ENCODE measurements around the gene DCC.

Gene DCC

GRCh38 chr18:52339891-52340371 is at the start of gene DCC:
TSS of gene DCC (plus strand) at chr18:52340197. CDS start at chr18:52340788, 591 bp downstream.
- no peak for DNase-seq

- no peak for DNase-seq
These were observed 29.3 kb upstream of the DCC start for GRCh38 chr18:52310651-52311050.

GRCh38 chr18:52311331-52311730 is 28.7 kb upstream of the DCC start:
- DNase-seq = no peak

- DNase-seq = no peak
These were observed 27.7 kb upstream of the DCC start for GRCh38 chr18:52312346-52312745.

GRCh38 chr18:52313213-52313612 is 26.8 kb upstream of the DCC start:
- DNase-seq = no peak

- DNase-seq = no peak
These were observed 20.5 kb upstream of the DCC start for GRCh38 chr18:52319424-52319983.

- DNase-seq = no peak
These were observed 17.7 kb upstream of the DCC start for GRCh38 chr18:52322307-52322706.

GRCh38 chr18:52323802-52324201 is 16.2 kb upstream of the DCC start:
- no peak for DNase-seq

GRCh38 chr18:52325997-52326396 is 14.0 kb upstream of the DCC start:
- no peak for DNase-seq

GRCh38 chr18:52333860-52334259 is 6.1 kb upstream of the DCC start:
- no peak for DNase-seq

GRCh38 chr18:52334307-52334706 is 5.7 kb upstream of the DCC start:
- no peak for DNase-seq

GRCh38 chr18:52334896-52335295 is 5.1 kb upstream of the DCC start:
- no peak for DNase-seq

- DNase-seq = no peak
These were observed 2.7 kb upstream of the DCC start for GRCh38 chr18:52337276-52337675.

- no peak for DNase-seq
These were observed 557 bp downstream of the DCC start for GRCh38 chr18:52340406-52341102.

- DNase-seq = no peak
These were observed 1.1 kb downstream of the DCC start for GRCh38 chr18:52341103-52341432.

GRCh38 chr18:52341608-52342381 is 1.8 kb downstream of the DCC start:
- DNase-seq = no peak

GRCh38 chr18:52342456-52342855 is 2.5 kb downstream of the DCC start:
- no peak for DNase-seq

GRCh38 chr18:52343138-52343537 is 3.1 kb downstream of the DCC start:
- no peak for DNase-seq

- no peak for DNase-seq
These were observed 3.8 kb downstream of the DCC start for GRCh38 chr18:52343731-52344340.

- no peak for DNase-seq
These were observed 4.9 kb downstream of the DCC start for GRCh38 chr18:52344881-52345280.

GRCh38 chr18:52345428-52345827 is 5.4 kb downstream of the DCC start:
- DNase-seq = no peak

- no peak for DNase-seq
These were observed 8.2 kb downstream of the DCC start for GRCh38 chr18:52348209-52348608.

- DNase-seq = no peak
These were observed 9.5 kb downstream of the DCC start for GRCh38 chr18:52349498-52349897.

GRCh38 chr18:52352920-52353319 is 12.9 kb downstream of the DCC start:
- DNase-seq = no peak
